Breast epithelium (tissue), 3 donors: ENCODE measurements around the gene KCNAB3.

Source experiments
- CTCF ChIP-seq, 3 donors: fragments of 450-650 bp; IDR thresholded peaks; one replicate each; pipeline ENCODE4 v1.5.1; 2016 to 2017; ENCODE audit warnings: antibody characterized with exemption in 3 of 3, mild to moderate bottlenecking in 3 of 3, moderate library complexity in 3 of 3
- POLR2A ChIP-seq: fragments of 450-650 bp; IDR thresholded peaks from one replicate; pipeline ENCODE4 v1.6.1; 2016; ENCODE audit warnings: antibody characterized with exemption, mild to moderate bottlenecking, moderate library complexity
- POLR2AphosphoS5 ChIP-seq, 3 donors: sonication (generic); formaldehyde crosslinking; IDR thresholded peaks; one replicate each; pipeline ENCODE4 v1.6.1; 2017; ENCODE audit warnings: antibody characterized with exemption in 3 of 3

GRCh38 chr17:7940743-7941142 lies 11.1 kb upstream of the KCNAB3 start:
- no peak for TF ChIP-seq CTCF (IDR thresholded peaks at IDR 0.05)
- no peak for TF ChIP-seq POLR2A
- no peak for TF ChIP-seq POLR2AphosphoS5 (IDR thresholded peaks at IDR 0.05)
